Measurements from ENCODE around the gene ARMC3. TPM values are rescaled to one million over a fixed set of nuclear protein-coding genes. Genes with fewer than 3 reads are reported as not detected.

Gene ARMC3
- total and polyA plus RNA-seq, 11 donors, result not detected

DNA sequence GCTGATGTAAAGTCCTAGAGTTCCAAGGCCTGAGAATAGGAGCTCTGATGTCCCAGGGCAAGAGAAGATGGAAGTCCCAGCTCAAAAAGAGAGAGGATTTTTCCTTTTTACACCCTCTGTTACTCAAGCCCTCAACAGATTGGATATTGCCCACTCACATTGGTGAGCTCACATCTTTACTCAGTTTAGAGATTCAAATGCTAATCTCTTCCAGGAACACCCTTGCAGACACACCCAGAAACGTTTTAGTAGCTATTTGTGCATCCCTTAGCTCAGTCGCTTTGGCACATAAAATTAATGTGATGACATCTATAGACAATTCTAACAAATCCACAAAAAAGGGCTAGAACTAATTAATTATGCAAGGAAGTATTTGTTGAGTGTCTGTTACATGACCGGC, 27.1 kb downstream of the ARMC3 start:
- intact Hi-C loops (cut with DNase I), result no loop called here
- no peak overlapping the region for H3K4me3 ChIP-seq
- H3K27ac ChIP-seq, result no peak overlapping the region
- no peaks in the 10 kb centered on the region for H3K36me3 ChIP-seq
- 67 to 77% (median 74%) methylated on average over 3 of the region's 3 CpGs for WGBS, 4 donors
- no peaks in the 10 kb centered on the region for H3K27me3 ChIP-seq
- DNase-seq, result no peak
- peaks cover 0 to 32% (median 6%) of the 10 kb centered on the region in 12 donors for H3K9me3 ChIP-seq
- no peaks in the 10 kb centered on the region for H3K4me1 ChIP-seq
- no peak for ATAC-seq
- TF ChIP-seq, protein P1, sequence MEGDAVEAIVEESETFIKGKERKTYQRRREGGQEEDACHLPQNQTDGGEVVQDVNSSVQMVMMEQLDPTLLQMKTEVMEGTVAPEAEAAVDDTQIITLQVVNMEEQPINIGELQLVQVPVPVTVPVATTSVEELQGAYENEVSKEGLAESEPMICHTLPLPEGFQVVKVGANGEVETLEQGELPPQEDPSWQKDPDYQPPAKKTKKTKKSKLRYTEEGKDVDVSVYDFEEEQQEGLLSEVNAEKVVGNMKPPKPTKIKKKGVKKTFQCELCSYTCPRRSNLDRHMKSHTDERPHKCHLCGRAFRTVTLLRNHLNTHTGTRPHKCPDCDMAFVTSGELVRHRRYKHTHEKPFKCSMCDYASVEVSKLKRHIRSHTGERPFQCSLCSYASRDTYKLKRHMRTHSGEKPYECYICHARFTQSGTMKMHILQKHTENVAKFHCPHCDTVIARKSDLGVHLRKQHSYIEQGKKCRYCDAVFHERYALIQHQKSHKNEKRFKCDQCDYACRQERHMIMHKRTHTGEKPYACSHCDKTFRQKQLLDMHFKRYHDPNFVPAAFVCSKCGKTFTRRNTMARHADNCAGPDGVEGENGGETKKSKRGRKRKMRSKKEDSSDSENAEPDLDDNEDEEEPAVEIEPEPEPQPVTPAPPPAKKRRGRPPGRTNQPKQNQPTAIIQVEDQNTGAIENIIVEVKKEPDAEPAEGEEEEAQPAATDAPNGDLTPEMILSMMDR (IDR thresholded peaks at IDR 0.05), result no peak
- no peak for TF ChIP-seq POLR2A (IDR thresholded peaks at IDR 0.05)

DNA sequence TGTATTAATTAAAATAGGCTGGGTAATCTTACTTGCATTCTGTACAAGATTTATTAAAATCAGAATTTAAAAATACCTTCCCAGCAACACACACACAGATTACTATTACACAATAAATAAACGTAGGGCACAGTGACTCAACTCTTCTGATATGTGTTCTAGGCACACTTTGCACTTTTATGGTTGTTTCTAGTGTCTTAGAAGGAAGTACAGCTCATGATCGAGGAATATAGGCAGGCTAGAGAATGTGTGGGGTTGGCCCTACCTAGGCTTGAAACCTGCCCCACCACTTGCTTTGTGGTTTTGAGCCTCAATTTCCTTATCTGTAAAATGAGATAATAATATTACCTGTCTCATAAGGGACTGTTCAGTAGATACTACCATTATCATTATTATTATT, 30.5 kb downstream of the ARMC3 start:
- ATAC-seq (no peak), DNase-seq (no peak)
- intact Hi-C loops (cut with DNase I), result no loop called here
- H3K4me1 ChIP-seq, result no peaks in the 10 kb centered on the region
- WGBS, 4 donors, result 70 to 81% (median 80%) methylated on average over 2 of the region's 2 CpGs
- H3K4me3 ChIP-seq, result no peak overlapping the region
- no peak for TF ChIP-seq POLR2A (IDR thresholded peaks at IDR 0.05)
- TF ChIP-seq, protein P1 (IDR thresholded peaks at IDR 0.05), result no peak
- no peaks in the 10 kb centered on the region for H3K36me3 ChIP-seq
- no peak overlapping the region for H3K27ac ChIP-seq
- H3K27me3 ChIP-seq, result no peaks in the 10 kb centered on the region
- H3K9me3 ChIP-seq, result peaks cover 0 to 7% (median 0%) of the 10 kb centered on the region in 12 donors

DNA sequence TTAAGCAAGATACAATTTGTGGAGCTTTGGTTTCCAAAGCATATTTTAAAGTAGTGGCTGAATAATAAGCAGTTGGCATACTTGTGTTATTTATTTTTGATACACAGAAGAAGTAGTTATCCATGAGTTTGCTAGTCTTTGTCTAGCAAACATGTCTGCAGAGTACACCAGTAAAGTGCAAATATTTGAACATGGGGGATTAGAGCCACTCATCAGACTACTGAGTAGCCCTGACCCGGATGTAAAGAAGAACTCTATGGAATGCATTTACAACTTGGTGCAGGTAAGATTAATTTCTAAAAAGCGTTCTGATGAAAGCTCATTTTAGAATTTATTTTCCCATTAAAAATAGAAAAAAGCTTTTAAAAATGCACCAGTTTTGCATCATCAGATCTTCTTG, 31.4 kb downstream of the ARMC3 start:
- Histone ChIP-seq H3K27ac (no peak overlapping the region), H3K4me1 (no peaks in the 10 kb centered on the region), H3K9me3 (peaks cover 0 to 5% (median 0%) of the 10 kb centered on the region in 12 donors), H3K4me3 (no peak overlapping the region), H3K36me3 (no peaks in the 10 kb centered on the region), H3K27me3 (no peaks in the 10 kb centered on the region)
- TF ChIP-seq, protein P1 (IDR thresholded peaks at IDR 0.05), result no peak
- TF ChIP-seq POLR2A (IDR thresholded peaks at IDR 0.05), result no peak
- DNase-seq, result no peak
- no peak for ATAC-seq
- intact Hi-C loops (cut with DNase I), result no loop called here
- 85 to 88% (median 87%) methylated on average over 2 of the region's 2 CpGs for WGBS, 4 donors

DNA sequence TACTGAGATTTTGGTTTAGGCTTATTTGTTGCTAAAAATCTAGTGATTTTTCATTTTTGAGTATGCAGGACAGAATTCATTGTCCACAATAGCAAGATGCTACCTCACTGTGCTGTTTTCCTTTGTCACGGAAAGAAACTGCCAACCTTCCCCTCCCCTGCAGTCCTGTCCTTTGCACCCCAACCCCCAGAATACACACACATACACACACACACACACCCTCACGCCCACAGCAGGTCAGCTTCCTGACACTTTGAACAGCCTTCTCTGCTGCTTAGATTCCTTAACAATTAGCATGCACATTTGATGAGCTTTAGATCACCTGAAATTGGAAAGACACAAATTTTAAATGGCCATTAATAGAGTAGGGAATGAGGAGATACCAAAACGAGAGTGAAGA, 32.1 kb downstream of the ARMC3 start:
- TF ChIP-seq, protein P1 (IDR thresholded peaks at IDR 0.05), result no peak
- no peak for TF ChIP-seq POLR2A (IDR thresholded peaks at IDR 0.05)
- Histone ChIP-seq H3K27ac (no peak overlapping the region), H3K36me3 (no peaks in the 10 kb centered on the region), H3K9me3 (peaks cover 0 to 5% (median 0%) of the 10 kb centered on the region in 12 donors), H3K4me1 (no peaks in the 10 kb centered on the region), H3K4me3 (no peak overlapping the region), H3K27me3 (no peaks in the 10 kb centered on the region)
- no peak for ATAC-seq
- 64 to 74% (median 66%) methylated on average over 3 of the region's 3 CpGs for WGBS, 4 donors
- no peak for DNase-seq
- intact Hi-C loops (cut with DNase I), result no loop called here

All from heart left ventricle (tissue), 16 donors.